Osteocyte (in vitro differentiated cells): ENCODE measurements around the gene PRR27. TPM values are rescaled to one million over a fixed set of nuclear protein-coding genes. Genes with fewer than 3 reads are reported as not detected.

Experiments used
- DNase-seq: peaks from one replicate; pipeline ENCODE4 v3.0.0; 2021; ENCODE audit warnings: mixed read lengths; ENCODE audit not compliant: unreplicated experiment; ENCODE audit errors: extremely low spot score
- H3K27ac Mint-ChIP-seq: one replicate; pipeline ENCODE4 v1.8.0; 2021; ENCODE audit warnings: mild to moderate bottlenecking, mixed read lengths; ENCODE audit not compliant: unreplicated experiment
- H3K27me3 Mint-ChIP-seq: one replicate; pipeline ENCODE4 v1.8.0; 2021; ENCODE audit warnings: mixed read lengths; ENCODE audit not compliant: unreplicated experiment
- H3K36me3 Mint-ChIP-seq: one replicate; pipeline ENCODE4 v1.8.0; 2021; ENCODE audit warnings: mixed read lengths; ENCODE audit not compliant: unreplicated experiment
- H3K4me1 Mint-ChIP-seq: one replicate; pipeline ENCODE4 v1.8.0; 2021; ENCODE audit warnings: mixed read lengths; ENCODE audit not compliant: unreplicated experiment
- H3K4me3 Mint-ChIP-seq: one replicate; pipeline ENCODE4 v1.8.0; 2021; ENCODE audit warnings: mild to moderate bottlenecking, moderate library complexity, mixed read lengths; ENCODE audit not compliant: unreplicated experiment
- H3K9me3 Mint-ChIP-seq: one replicate; pipeline ENCODE4 v1.8.0; 2021; ENCODE audit warnings: mixed read lengths; ENCODE audit not compliant: unreplicated experiment
- total RNA-seq: library from RNA; stranded (reverse); gene quantifications from 2 replicates; pipeline ENCODE4 v1.2.1, GENCODE V29; 2021
- TF ChIP-seq, protein P1 (sequence below): fragments of 200-600 bp; sonication (generic); IDR thresholded peaks from 2 replicates; pipeline ENCODE4 v1.5.0; 2021; ENCODE audit warnings: antibody characterized with exemption, mild to moderate bottlenecking, moderate library complexity

PRR27 gene
- total RNA-seq, 1 donor from 2014 or later, result not detected

DNA sequence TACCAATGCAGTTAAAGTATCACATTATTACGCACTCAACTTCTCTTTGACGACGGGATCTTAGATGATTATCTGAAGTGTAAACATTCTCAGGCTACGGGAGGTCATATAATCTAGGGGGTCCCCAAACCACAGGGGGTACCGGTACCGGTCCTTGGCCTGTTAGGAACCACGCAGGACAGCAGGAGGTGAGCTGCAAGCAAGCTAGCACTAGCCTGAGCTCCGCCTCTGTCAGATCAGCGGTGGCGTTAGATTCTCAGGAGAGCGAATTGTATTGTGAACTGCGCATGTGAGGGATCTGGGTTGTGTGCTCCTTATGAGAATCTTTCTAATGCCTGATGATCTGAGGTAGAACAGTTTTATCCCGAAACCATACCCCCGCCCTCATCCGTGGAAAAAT is 20.6 kb upstream of the PRR27 start:
- TF ChIP-seq, protein P1, sequence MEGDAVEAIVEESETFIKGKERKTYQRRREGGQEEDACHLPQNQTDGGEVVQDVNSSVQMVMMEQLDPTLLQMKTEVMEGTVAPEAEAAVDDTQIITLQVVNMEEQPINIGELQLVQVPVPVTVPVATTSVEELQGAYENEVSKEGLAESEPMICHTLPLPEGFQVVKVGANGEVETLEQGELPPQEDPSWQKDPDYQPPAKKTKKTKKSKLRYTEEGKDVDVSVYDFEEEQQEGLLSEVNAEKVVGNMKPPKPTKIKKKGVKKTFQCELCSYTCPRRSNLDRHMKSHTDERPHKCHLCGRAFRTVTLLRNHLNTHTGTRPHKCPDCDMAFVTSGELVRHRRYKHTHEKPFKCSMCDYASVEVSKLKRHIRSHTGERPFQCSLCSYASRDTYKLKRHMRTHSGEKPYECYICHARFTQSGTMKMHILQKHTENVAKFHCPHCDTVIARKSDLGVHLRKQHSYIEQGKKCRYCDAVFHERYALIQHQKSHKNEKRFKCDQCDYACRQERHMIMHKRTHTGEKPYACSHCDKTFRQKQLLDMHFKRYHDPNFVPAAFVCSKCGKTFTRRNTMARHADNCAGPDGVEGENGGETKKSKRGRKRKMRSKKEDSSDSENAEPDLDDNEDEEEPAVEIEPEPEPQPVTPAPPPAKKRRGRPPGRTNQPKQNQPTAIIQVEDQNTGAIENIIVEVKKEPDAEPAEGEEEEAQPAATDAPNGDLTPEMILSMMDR, result no peak
- no peak overlapping the region for H3K27ac Mint-ChIP-seq
- no peaks in the 10 kb centered on the region for H3K9me3 Mint-ChIP-seq
- H3K4me3 Mint-ChIP-seq, result no peak overlapping the region
- no peak for DNase-seq
- no peaks in the 10 kb centered on the region for H3K36me3 Mint-ChIP-seq
- H3K27me3 Mint-ChIP-seq, result no peaks in the 10 kb centered on the region
- no peaks in the 10 kb centered on the region for H3K4me1 Mint-ChIP-seq

DNA sequence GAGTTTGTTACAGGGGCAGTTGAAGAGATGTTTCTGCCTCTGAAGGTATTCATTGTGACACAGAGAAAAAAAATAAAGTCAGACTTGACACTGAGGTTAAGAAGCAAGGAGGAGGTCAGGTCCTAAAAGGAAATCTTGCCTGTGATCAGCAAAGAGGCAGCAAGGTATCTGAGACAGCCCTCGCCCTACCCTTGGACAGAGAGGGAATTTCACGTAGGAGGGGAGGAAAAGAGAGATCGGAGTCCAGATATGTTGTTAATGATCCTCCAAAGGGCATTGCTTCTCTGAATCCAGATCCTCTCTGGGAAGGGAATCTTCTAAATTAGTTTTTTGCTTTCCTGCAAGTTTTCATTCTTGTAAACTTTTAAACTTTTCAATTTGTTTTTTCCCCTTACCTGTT is 15.3 kb upstream of the PRR27 start:
- no peak for DNase-seq
- no peaks in the 10 kb centered on the region for H3K27me3 Mint-ChIP-seq
- no peaks in the 10 kb centered on the region for H3K36me3 Mint-ChIP-seq
- TF ChIP-seq, protein P1, result no peak
- no peak overlapping the region for H3K27ac Mint-ChIP-seq
- H3K9me3 Mint-ChIP-seq, result no peaks in the 10 kb centered on the region
- H3K4me1 Mint-ChIP-seq, result no peaks in the 10 kb centered on the region
- H3K4me3 Mint-ChIP-seq, result no peak overlapping the region

DNA sequence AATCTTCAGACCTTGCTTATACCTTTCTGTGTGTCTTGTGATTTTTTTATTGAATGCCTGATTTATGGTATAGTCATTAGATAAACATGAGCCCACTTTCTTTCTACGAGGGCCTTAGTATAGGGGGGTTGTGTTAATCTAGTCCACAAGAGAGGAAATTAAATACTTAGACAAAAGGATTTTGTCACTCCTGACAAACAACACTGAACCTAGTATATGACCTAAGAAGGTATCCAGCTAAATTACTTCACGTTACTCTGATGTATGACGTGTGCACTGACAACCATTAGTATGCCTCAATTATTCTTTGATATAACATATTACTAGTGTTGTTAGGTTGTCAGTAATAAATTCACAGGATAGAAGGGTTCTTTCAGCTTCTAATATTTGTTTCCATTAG is 2.8 kb upstream of the PRR27 start:
- no peaks in the 10 kb centered on the region for H3K4me1 Mint-ChIP-seq

DNA sequence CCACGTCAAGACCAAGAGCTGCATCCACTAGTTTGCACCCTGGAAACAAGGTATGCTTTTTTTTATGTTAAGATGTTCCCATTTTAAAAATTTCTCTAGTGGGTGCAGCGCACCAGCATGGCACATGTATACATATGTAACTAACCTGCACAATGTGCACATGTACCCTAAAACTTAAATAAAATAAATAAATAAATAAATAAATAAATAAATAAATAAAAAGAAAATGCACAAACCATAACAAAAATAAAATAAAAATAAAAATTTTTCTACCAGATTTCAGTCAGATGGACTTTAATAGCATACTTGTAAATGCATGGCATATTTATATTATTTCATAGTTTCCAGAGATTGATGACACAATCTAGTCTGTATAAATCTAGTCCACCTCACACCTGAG is 1.9 kb upstream of the PRR27 start:
- no peak overlapping the region for H3K4me3 Mint-ChIP-seq
- no peak overlapping the region for H3K27ac Mint-ChIP-seq
- no peak for DNase-seq
- no peaks in the 10 kb centered on the region for H3K4me1 Mint-ChIP-seq
- no peaks in the 10 kb centered on the region for H3K9me3 Mint-ChIP-seq
- H3K27me3 Mint-ChIP-seq, result peaks cover 2% of the 10 kb centered on the region
- H3K36me3 Mint-ChIP-seq, result no peaks in the 10 kb centered on the region
- TF ChIP-seq, protein P1, result no peak

More for the DNA sequence above, 2.8 kb upstream of the PRR27 start:
- TF ChIP-seq, protein P1, result no peak
- Mint-ChIP-seq H3K27ac (no peak overlapping the region), H3K27me3 (peaks cover 2% of the 10 kb centered on the region), H3K4me3 (no peak overlapping the region), H3K36me3 (no peaks in the 10 kb centered on the region), H3K9me3 (no peaks in the 10 kb centered on the region)
- DNase-seq, result no peak

DNA sequence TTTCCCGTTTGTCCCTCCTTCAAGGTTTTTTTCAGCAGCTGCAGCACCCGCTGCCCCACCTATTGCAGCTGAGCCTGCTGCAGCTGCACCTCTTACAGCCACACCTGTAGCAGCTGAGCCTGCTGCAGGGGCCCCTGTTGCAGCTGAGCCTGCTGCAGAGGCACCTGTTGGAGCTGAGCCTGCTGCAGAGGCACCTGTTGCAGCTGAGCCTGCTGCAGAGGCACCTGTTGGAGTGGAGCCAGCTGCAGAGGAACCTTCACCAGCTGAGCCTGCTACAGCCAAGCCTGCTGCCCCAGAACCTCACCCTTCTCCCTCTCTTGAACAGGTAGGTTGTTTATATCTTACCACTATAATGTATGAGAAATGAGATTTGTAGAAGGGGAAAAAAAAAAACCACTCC is 4.5 kb downstream of the PRR27 start:
- TF ChIP-seq, protein P1, result no peak
- H3K27me3 Mint-ChIP-seq, result no peaks in the 10 kb centered on the region
- no peak overlapping the region for H3K4me3 Mint-ChIP-seq
- no peaks in the 10 kb centered on the region for H3K9me3 Mint-ChIP-seq
- DNase-seq, result no peak
- no peak overlapping the region for H3K27ac Mint-ChIP-seq
- no peaks in the 10 kb centered on the region for H3K36me3 Mint-ChIP-seq
- no peaks in the 10 kb centered on the region for H3K4me1 Mint-ChIP-seq
